ENCODE measurements around the gene ATRNL1. TPM values are rescaled to one million over a fixed set of nuclear protein-coding genes. Genes with fewer than 3 reads are reported as not detected.
A peak's percentile ranks its signal among the peaks of the same experiment; 100 is the strongest.

ATRNL1 gene
- total and polyA plus RNA-seq, 2 donors from 2014 or later, result 2.4 to 7.1 TPM

DNA sequence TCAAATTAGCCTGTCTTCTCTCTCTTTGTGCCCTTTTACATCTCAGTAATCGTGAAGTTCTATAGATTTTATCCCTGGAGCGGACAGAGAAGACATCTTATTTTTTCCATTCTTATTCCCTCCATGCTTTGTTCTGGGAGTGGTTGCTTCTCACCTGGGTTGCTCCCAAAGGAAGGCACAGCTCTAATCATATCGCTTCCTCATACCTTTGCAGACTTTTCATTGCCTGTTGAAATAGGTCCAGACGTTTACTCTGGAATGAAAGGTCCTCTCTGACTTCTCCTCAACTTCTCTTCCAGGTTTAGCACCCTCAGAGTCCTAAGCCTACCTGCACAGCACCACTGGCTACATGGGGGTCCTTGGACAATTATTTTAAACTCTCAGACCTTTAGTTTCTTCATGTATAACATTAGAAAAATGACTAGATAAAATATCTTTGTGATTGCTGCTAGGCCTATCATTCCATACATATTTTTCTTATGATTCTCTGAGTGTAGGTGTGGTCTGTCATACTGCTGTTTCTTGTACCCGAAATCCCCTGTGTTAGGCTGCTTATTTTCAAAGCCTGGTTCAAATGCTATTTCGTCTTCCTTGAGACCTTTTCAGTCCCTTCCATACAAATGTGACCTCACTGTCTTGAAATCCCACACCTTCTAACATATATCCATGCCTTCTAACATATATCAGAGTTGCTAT, 761.7 kb downstream of the ATRNL1 start:
- Histone ChIP-seq H3K9ac (ENCODE audit: low read length in 3 of 3) (no peak overlapping the region), H3K4me3 (ENCODE audit: low read length in 3 of 3) (no peak overlapping the region), H3K27me3 (ENCODE audit: control insufficient read depth, insufficient read depth, low read length) (no peaks in the 10 kb centered on the region), H3K36me3 (ENCODE audit: control insufficient read depth in 2 of 3, insufficient read depth in 3 of 3, low read length in 3 of 3) (no peaks in the 10 kb centered on the region), H3K4me1 (ENCODE audit: control insufficient read depth in 2 of 3, insufficient read depth in 2 of 3, low read depth in 1 of 3, low read length in 3 of 3) (no peaks in the 10 kb centered on the region), H3K27ac (ENCODE audit: low read depth in 2 of 2, low read length in 2 of 2) (no peak overlapping the region), H3K9me3 (ENCODE audit: control insufficient read depth in 2 of 3, insufficient read depth in 1 of 3, low read length in 3 of 3) (no peaks in the 10 kb centered on the region)
- intact Hi-C loops (cut with DNase I), result no loop called here
- DNase-seq (no peak), FAIRE-seq (no peak)
- TF ChIP-seq, protein P1, sequence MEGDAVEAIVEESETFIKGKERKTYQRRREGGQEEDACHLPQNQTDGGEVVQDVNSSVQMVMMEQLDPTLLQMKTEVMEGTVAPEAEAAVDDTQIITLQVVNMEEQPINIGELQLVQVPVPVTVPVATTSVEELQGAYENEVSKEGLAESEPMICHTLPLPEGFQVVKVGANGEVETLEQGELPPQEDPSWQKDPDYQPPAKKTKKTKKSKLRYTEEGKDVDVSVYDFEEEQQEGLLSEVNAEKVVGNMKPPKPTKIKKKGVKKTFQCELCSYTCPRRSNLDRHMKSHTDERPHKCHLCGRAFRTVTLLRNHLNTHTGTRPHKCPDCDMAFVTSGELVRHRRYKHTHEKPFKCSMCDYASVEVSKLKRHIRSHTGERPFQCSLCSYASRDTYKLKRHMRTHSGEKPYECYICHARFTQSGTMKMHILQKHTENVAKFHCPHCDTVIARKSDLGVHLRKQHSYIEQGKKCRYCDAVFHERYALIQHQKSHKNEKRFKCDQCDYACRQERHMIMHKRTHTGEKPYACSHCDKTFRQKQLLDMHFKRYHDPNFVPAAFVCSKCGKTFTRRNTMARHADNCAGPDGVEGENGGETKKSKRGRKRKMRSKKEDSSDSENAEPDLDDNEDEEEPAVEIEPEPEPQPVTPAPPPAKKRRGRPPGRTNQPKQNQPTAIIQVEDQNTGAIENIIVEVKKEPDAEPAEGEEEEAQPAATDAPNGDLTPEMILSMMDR (IDR thresholded peaks at IDR 0.05; ENCODE audit: borderline replicate concordance, extremely low read depth, insufficient read depth), result no peak

DNA sequence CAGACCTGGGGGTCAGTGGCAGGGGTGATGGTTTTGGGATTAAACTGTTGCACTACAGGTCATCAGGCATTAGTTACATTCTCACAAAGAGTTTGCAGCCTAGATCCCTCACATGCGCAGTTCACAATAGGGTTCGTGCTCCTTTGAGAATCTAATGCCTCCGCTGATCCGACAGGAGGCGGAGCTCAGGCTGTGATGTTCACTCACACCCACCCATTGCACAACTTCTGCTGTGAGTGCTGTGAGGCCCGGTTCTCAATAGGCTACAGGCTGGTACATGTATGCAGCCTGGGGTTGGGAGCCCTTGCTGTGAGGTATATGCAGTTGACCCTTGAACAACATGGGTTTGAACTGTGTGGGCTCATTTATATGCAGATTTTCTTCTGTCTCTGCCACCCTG, 763.4 kb downstream of the ATRNL1 start:
- Histone ChIP-seq H3K4me1 (ENCODE audit: control insufficient read depth in 2 of 3, insufficient read depth in 2 of 3, low read depth in 1 of 3, low read length in 3 of 3) (no peaks in the 10 kb centered on the region), H3K9me3 (ENCODE audit: control insufficient read depth in 2 of 3, insufficient read depth in 1 of 3, low read length in 3 of 3) (no peaks in the 10 kb centered on the region), H3K4me3 (ENCODE audit: low read length in 3 of 3) (no peak overlapping the region), H3K27me3 (ENCODE audit: control insufficient read depth, insufficient read depth, low read length) (no peaks in the 10 kb centered on the region), H3K9ac (ENCODE audit: low read length in 3 of 3) (no peak overlapping the region), H3K36me3 (ENCODE audit: control insufficient read depth in 2 of 3, insufficient read depth in 3 of 3, low read length in 3 of 3) (no peaks in the 10 kb centered on the region), H3K27ac (ENCODE audit: low read depth in 2 of 2, low read length in 2 of 2) (no peak overlapping the region)
- intact Hi-C loops (cut with DNase I), result no loop called here
- TF ChIP-seq, protein P1 (IDR thresholded peaks at IDR 0.05; ENCODE audit: borderline replicate concordance, extremely low read depth, insufficient read depth), result no peak
- no peak for DNase-seq
- FAIRE-seq, result no peak

DNA sequence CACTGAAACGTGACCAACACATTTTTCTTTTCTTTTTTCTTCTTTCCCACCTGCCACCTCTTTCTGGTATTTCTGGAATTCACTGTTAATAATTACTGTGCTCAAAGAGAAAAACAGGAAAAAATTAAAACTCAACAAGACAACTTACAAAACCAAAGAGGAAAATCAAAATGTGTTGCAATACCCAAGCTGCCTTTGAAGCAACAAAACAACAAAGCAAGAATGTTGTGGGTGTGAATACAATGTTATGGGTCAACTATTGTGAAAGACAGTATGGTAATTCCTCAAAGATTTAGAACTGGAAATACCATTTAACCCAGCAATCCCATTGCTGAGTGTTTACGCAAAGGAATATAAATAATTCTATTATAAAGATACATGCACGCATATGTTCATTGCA, 764.7 kb downstream of the ATRNL1 start:
- Histone ChIP-seq H3K9ac (ENCODE audit: low read length in 3 of 3) (no peak overlapping the region), H3K27me3 (ENCODE audit: control insufficient read depth, insufficient read depth, low read length) (no peaks in the 10 kb centered on the region), H3K4me3 (ENCODE audit: low read length in 3 of 3) (no peak overlapping the region), H3K9me3 (ENCODE audit: control insufficient read depth in 2 of 3, insufficient read depth in 1 of 3, low read length in 3 of 3) (no peaks in the 10 kb centered on the region), H3K4me1 (ENCODE audit: control insufficient read depth in 2 of 3, insufficient read depth in 2 of 3, low read depth in 1 of 3, low read length in 3 of 3) (no peaks in the 10 kb centered on the region), H3K36me3 (ENCODE audit: control insufficient read depth in 2 of 3, insufficient read depth in 3 of 3, low read length in 3 of 3) (no peaks in the 10 kb centered on the region), H3K27ac (ENCODE audit: low read depth in 2 of 2, low read length in 2 of 2) (no peak overlapping the region)
- FAIRE-seq (no peak), DNase-seq (peak in 1 of 5 donors; percentile 11)
- intact Hi-C loops (cut with DNase I), result no loop called here
- TF ChIP-seq, protein P1 (IDR thresholded peaks at IDR 0.05; ENCODE audit: borderline replicate concordance, extremely low read depth, insufficient read depth), result no peak

Measured in kidney (tissue), 14 donors.